ENCODE data around the gene SORL1-AS1.
A peak's percentile ranks its signal among the peaks of the same experiment; 100 is the strongest.

Gene SORL1-AS1

GRCh38 chr11:121489823-121490222 lies 37.1 kb upstream of the SORL1-AS1 start:
- TF ChIP-seq, protein P1, sequence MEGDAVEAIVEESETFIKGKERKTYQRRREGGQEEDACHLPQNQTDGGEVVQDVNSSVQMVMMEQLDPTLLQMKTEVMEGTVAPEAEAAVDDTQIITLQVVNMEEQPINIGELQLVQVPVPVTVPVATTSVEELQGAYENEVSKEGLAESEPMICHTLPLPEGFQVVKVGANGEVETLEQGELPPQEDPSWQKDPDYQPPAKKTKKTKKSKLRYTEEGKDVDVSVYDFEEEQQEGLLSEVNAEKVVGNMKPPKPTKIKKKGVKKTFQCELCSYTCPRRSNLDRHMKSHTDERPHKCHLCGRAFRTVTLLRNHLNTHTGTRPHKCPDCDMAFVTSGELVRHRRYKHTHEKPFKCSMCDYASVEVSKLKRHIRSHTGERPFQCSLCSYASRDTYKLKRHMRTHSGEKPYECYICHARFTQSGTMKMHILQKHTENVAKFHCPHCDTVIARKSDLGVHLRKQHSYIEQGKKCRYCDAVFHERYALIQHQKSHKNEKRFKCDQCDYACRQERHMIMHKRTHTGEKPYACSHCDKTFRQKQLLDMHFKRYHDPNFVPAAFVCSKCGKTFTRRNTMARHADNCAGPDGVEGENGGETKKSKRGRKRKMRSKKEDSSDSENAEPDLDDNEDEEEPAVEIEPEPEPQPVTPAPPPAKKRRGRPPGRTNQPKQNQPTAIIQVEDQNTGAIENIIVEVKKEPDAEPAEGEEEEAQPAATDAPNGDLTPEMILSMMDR (IDR thresholded peaks at IDR 0.05): no peak
- Histone ChIP-seq H3K27ac (ENCODE audit: low read depth in 1 of 2, low read length in 2 of 2) (no peak overlapping the region), H3K9ac (ENCODE audit: insufficient read depth, low read length, poor library complexity, severe bottlenecking) (no peak overlapping the region), H2AFZ (ENCODE audit: insufficient read depth, low read depth, low read length, poor library complexity, severe bottlenecking) (no peak overlapping the region), H3K4me3 (replicated peaks in 1 of 3; ENCODE audit: low read depth in 2 of 3, low read length in 3 of 3) (no peak overlapping the region), H3K79me2 (ENCODE audit: insufficient read depth, low read length) (peaks cover 32% of the 10 kb centered on the region), H3K9me3 (replicated peaks in 1 of 2; ENCODE audit: control insufficient read depth in 1 of 2, insufficient read depth in 1 of 2, low read length in 2 of 2) (no peaks in the 10 kb centered on the region), H4K20me1 (ENCODE audit: insufficient read depth, low read length) (peaks cover 100% of the 10 kb centered on the region), H3K4me2 (replicated peaks; ENCODE audit: extremely low read depth, low read length, poor library complexity, severe bottlenecking) (no peak overlapping the region), H3K4me1 (ENCODE audit: control insufficient read depth in 1 of 2, insufficient read depth in 2 of 2, low read length in 2 of 2) (peaks cover 8 to 9% of the 10 kb centered on the region in 2 donors), H3K27me3 (ENCODE audit: control insufficient read depth in 2 of 2, insufficient read depth in 2 of 2, low read length in 2 of 2) (no peaks in the 10 kb centered on the region), H3K36me3 (replicated peaks in 1 of 2; ENCODE audit: control insufficient read depth in 1 of 2, insufficient read depth in 2 of 2, low read length in 2 of 2) (peaks cover 73 to 94% of the 10 kb centered on the region in 2 donors)
- Mint-ChIP-seq H3K27me3 (ENCODE audit: low read depth in 3 of 3) (no peaks in the 10 kb centered on the region), H3K4me3 (no peak overlapping the region), H3K9me3 (no peaks in the 10 kb centered on the region), H3K4me1 (peaks cover 8% of the 10 kb centered on the region), H3K27ac (peak overlapping the region in 1 of 7 donors; percentile 27), H3K36me3 (peaks cover 74 to 95% of the 10 kb centered on the region in 2 donors)
- intact Hi-C loops (cut with micrococcal nuclease): loop anchor here in 1 of 2 donors (10.0 kb wide), 1 partner anchor 165 kb away; no protein-coding TSS in a partner anchor
- DNase-seq: no peak
- no CpG with 5 or more reads among the region's 2 CpGs for WGBS (ENCODE audit: insufficient coverage)

GRCh38 chr11:121488641-121489040 lies 35.9 kb upstream of the SORL1-AS1 start:
- no peak overlapping the region for H3K9ac ChIP-seq (ENCODE audit: insufficient read depth, low read length, poor library complexity, severe bottlenecking)
- intact Hi-C loops (cut with micrococcal nuclease): loop anchor here in 1 of 2 donors (10.0 kb wide), 1 partner anchor 164 kb away; no protein-coding TSS in a partner anchor
- no peak overlapping the region for H3K4me3 ChIP-seq (replicated peaks in 1 of 3; ENCODE audit: low read depth in 2 of 3, low read length in 3 of 3)
- Mint-ChIP-seq H3K4me3 (no peak overlapping the region), H3K27me3 (ENCODE audit: low read depth in 3 of 3) (no peaks in the 10 kb centered on the region), H3K36me3 (peaks cover 76 to 94% of the 10 kb centered on the region in 2 donors), H3K27ac (peak overlapping the region in 1 of 7 donors; percentile 77), H3K9me3 (no peaks in the 10 kb centered on the region), H3K4me1 (peaks cover 10% of the 10 kb centered on the region)
- no peaks in the 10 kb centered on the region for H3K27me3 ChIP-seq (ENCODE audit: control insufficient read depth in 2 of 2, insufficient read depth in 2 of 2, low read length in 2 of 2)
- no peak for DNase-seq
- peaks cover 42% of the 10 kb centered on the region for H3K79me2 ChIP-seq (ENCODE audit: insufficient read depth, low read length)
- WGBS (ENCODE audit: insufficient coverage): no CpG with 5 or more reads among the region's 6 CpGs
- peaks cover 10 to 12% of the 10 kb centered on the region in 2 donors for H3K4me1 ChIP-seq (ENCODE audit: control insufficient read depth in 1 of 2, insufficient read depth in 2 of 2, low read length in 2 of 2)
- TF ChIP-seq, protein P1 (IDR thresholded peaks at IDR 0.05): no peak
- peaks cover 73 to 95% of the 10 kb centered on the region in 2 donors for H3K36me3 ChIP-seq (replicated peaks in 1 of 2; ENCODE audit: control insufficient read depth in 1 of 2, insufficient read depth in 2 of 2, low read length in 2 of 2)
- H3K4me2 ChIP-seq (replicated peaks; ENCODE audit: extremely low read depth, low read length, poor library complexity, severe bottlenecking): no peak overlapping the region
- H3K27ac ChIP-seq (ENCODE audit: low read depth in 1 of 2, low read length in 2 of 2): peak overlapping the region in 1 of 2 donors; percentile 18
- H2AFZ ChIP-seq (ENCODE audit: insufficient read depth, low read depth, low read length, poor library complexity, severe bottlenecking): no peak overlapping the region
- no peaks in the 10 kb centered on the region for H3K9me3 ChIP-seq (replicated peaks in 1 of 2; ENCODE audit: control insufficient read depth in 1 of 2, insufficient read depth in 1 of 2, low read length in 2 of 2)
- H4K20me1 ChIP-seq (ENCODE audit: insufficient read depth, low read length): peaks cover 100% of the 10 kb centered on the region
